ENCODE data around the gene NUP98.

GRCh38 chr11:3632070-3632660, 165.2 kb downstream of the NUP98 start:
- TF ChIP-seq CTCF (IDR thresholded peaks at IDR 0.05), result no peak
- TF ChIP-seq POLR2A (IDR thresholded peaks at IDR 0.05), result no peak

All from right lobe of liver (tissue), 4 donors.